ENCODE measurements around the gene KDM2A.

KDM2A gene

GRCh38 chr11:67282155-67282875 is 163.3 kb downstream of the KDM2A start:
- no peaks in the 10 kb centered on the region for H3K9me3 ChIP-seq (ENCODE audit: insufficient read depth, low read length, severe bottlenecking)
- no peaks in the 10 kb centered on the region for H3K27me3 ChIP-seq (ENCODE audit: insufficient read depth, low read length, poor library complexity)
- DNase-seq (no peak), ATAC-seq (ENCODE audit: insufficient read depth, low read depth) (no peak)
- H2AFZ ChIP-seq (ENCODE audit: low read depth, low read length): no peak overlapping the region
- TF ChIP-seq, protein P1, sequence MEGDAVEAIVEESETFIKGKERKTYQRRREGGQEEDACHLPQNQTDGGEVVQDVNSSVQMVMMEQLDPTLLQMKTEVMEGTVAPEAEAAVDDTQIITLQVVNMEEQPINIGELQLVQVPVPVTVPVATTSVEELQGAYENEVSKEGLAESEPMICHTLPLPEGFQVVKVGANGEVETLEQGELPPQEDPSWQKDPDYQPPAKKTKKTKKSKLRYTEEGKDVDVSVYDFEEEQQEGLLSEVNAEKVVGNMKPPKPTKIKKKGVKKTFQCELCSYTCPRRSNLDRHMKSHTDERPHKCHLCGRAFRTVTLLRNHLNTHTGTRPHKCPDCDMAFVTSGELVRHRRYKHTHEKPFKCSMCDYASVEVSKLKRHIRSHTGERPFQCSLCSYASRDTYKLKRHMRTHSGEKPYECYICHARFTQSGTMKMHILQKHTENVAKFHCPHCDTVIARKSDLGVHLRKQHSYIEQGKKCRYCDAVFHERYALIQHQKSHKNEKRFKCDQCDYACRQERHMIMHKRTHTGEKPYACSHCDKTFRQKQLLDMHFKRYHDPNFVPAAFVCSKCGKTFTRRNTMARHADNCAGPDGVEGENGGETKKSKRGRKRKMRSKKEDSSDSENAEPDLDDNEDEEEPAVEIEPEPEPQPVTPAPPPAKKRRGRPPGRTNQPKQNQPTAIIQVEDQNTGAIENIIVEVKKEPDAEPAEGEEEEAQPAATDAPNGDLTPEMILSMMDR (IDR thresholded peaks at IDR 0.05; ENCODE audit: borderline replicate concordance, extremely low read depth, low read length, poor library complexity, severe bottlenecking): no peak
- TF ChIP-seq EZH2 (IDR thresholded peaks at IDR 0.05; ENCODE audit: borderline replicate concordance, low read depth, low read length, severe bottlenecking): no peak
- no peak overlapping the region for H3K9ac ChIP-seq (ENCODE audit: low read depth, low read length)
- peak overlapping the region; percentile 46; the same call in 1 of the 2 replicates for H3K27ac ChIP-seq (ENCODE audit: low read length)
- peaks cover 49% of the 10 kb centered on the region for H3K4me1 ChIP-seq (ENCODE audit: insufficient read depth, low read length)
- H4K20me1 ChIP-seq (ENCODE audit: insufficient read depth, low read length): 0 out of 2 replicates have a peak, but pooled peaks cover 6% of the 10 kb centered on the region
- no peak overlapping the region for H3K4me2 ChIP-seq (ENCODE audit: insufficient read depth, low read length)
- no peak overlapping the region for H3K4me3 ChIP-seq (ENCODE audit: low read depth in 1 of 2, low read length in 2 of 2)
- H3K79me2 ChIP-seq (ENCODE audit: insufficient read depth, low read length): peaks cover 62% of the 10 kb centered on the region
- H3K36me3 ChIP-seq (ENCODE audit: insufficient read depth, low read length): peaks cover 97% of the 10 kb centered on the region

GRCh38 chr11:67282876-67283371 is 163.9 kb downstream of the KDM2A start:
- Histone ChIP-seq H2AFZ (ENCODE audit: low read depth, low read length) (no peak overlapping the region), H3K27me3 (ENCODE audit: insufficient read depth, low read length, poor library complexity) (no peaks in the 10 kb centered on the region), H3K9ac (ENCODE audit: low read depth, low read length) (no peak overlapping the region), H3K4me1 (ENCODE audit: insufficient read depth, low read length) (peaks cover 50% of the 10 kb centered on the region), H3K9me3 (ENCODE audit: insufficient read depth, low read length, severe bottlenecking) (no peaks in the 10 kb centered on the region), H3K4me3 (ENCODE audit: low read depth in 1 of 2, low read length in 2 of 2) (no peak overlapping the region), H3K36me3 (ENCODE audit: insufficient read depth, low read length) (peaks cover 100% of the 10 kb centered on the region), H3K79me2 (ENCODE audit: insufficient read depth, low read length) (peaks cover 65% of the 10 kb centered on the region), H3K27ac (ENCODE audit: low read length) (peak overlapping the region; percentile 46; the same call in 1 of the 2 replicates), H4K20me1 (ENCODE audit: insufficient read depth, low read length) (0 out of 2 replicates have a peak, but pooled peaks cover 6% of the 10 kb centered on the region), H3K4me2 (ENCODE audit: insufficient read depth, low read length) (no peak overlapping the region)
- ATAC-seq (ENCODE audit: insufficient read depth, low read depth) (no peak), DNase-seq (no peak)
- no peak for TF ChIP-seq EZH2 (IDR thresholded peaks at IDR 0.05; ENCODE audit: borderline replicate concordance, low read depth, low read length, severe bottlenecking)
- TF ChIP-seq, protein P1 (IDR thresholded peaks at IDR 0.05; ENCODE audit: borderline replicate concordance, extremely low read depth, low read length, poor library complexity, severe bottlenecking): no peak

GRCh38 chr11:67283481-67283963 is 164.5 kb downstream of the KDM2A start:
- Histone ChIP-seq H3K4me1 (ENCODE audit: insufficient read depth, low read length) (peaks cover 50% of the 10 kb centered on the region), H4K20me1 (ENCODE audit: insufficient read depth, low read length) (0 out of 2 replicates have a peak, but pooled peaks cover 6% of the 10 kb centered on the region), H3K9ac (ENCODE audit: low read depth, low read length) (no peak overlapping the region), H2AFZ (ENCODE audit: low read depth, low read length) (no peak overlapping the region), H3K4me3 (ENCODE audit: low read depth in 1 of 2, low read length in 2 of 2) (no peak overlapping the region), H3K27ac (ENCODE audit: low read length) (peak overlapping the region; percentile 39; the same call in 1 of the 2 replicates), H3K79me2 (ENCODE audit: insufficient read depth, low read length) (peaks cover 60% of the 10 kb centered on the region), H3K4me2 (ENCODE audit: insufficient read depth, low read length) (no peak overlapping the region), H3K9me3 (ENCODE audit: insufficient read depth, low read length, severe bottlenecking) (no peaks in the 10 kb centered on the region), H3K36me3 (ENCODE audit: insufficient read depth, low read length) (peaks cover 95% of the 10 kb centered on the region), H3K27me3 (ENCODE audit: insufficient read depth, low read length, poor library complexity) (no peaks in the 10 kb centered on the region)
- no peak for DNase-seq
- TF ChIP-seq EZH2 (IDR thresholded peaks at IDR 0.05; ENCODE audit: borderline replicate concordance, low read depth, low read length, severe bottlenecking): no peak
- TF ChIP-seq, protein P1 (IDR thresholded peaks at IDR 0.05; ENCODE audit: borderline replicate concordance, extremely low read depth, low read length, poor library complexity, severe bottlenecking): no peak
- no peak for ATAC-seq (ENCODE audit: insufficient read depth, low read depth)
